GM19328 (cell line): ENCODE data around the gene NRP2.

Experiments used
- ATAC-seq: cut with Tn5 transposase; IDR thresholded peaks from one replicate; pipeline ENCODE4 v1.9.1; 2021; ENCODE audit warnings: mild to moderate bottlenecking, moderate library complexity; ENCODE audit not compliant: unreplicated experiment

The NRP2 gene

GRCh38 chr2:205728366-205728765 is 46.1 kb downstream of the NRP2 start:
- ATAC-seq: no peak

GRCh38 chr2:205730191-205730590 is 47.9 kb downstream of the NRP2 start:
- no peak for ATAC-seq

GRCh38 chr2:205730701-205731582 is 48.6 kb downstream of the NRP2 start:
- no peak for ATAC-seq

- no peak for ATAC-seq
Observed at GRCh38 chr2:205731583-205731981, 49.3 kb downstream of the NRP2 start.

- ATAC-seq: no peak
Observed at GRCh38 chr2:205732314-205732713, 50.0 kb downstream of the NRP2 start.

- no peak for ATAC-seq
Observed at GRCh38 chr2:205733082-205733481, 50.8 kb downstream of the NRP2 start.

- no peak for ATAC-seq
Observed at GRCh38 chr2:205733648-205734047, 51.3 kb downstream of the NRP2 start.

- no peak for ATAC-seq
Observed at GRCh38 chr2:205734436-205735037, 52.2 kb downstream of the NRP2 start.

GRCh38 chr2:205738117-205738968 is 56.0 kb downstream of the NRP2 start:
- ATAC-seq: no peak

- no peak for ATAC-seq
Observed at GRCh38 chr2:205739620-205740019, 57.3 kb downstream of the NRP2 start.

- ATAC-seq: no peak
Observed at GRCh38 chr2:205740381-205740780, 58.1 kb downstream of the NRP2 start.

GRCh38 chr2:205741256-205741978 is 59.1 kb downstream of the NRP2 start:
- no peak for ATAC-seq

- ATAC-seq: no peak
Observed at GRCh38 chr2:205743137-205743536, 60.8 kb downstream of the NRP2 start.

- ATAC-seq: no peak
Observed at GRCh38 chr2:205744074-205744591, 61.8 kb downstream of the NRP2 start.

GRCh38 chr2:205745661-205746419 is 63.5 kb downstream of the NRP2 start:
- ATAC-seq: no peak

- ATAC-seq: no peak
Observed at GRCh38 chr2:205746420-205746785, 64.1 kb downstream of the NRP2 start.

- ATAC-seq: no peak
Observed at GRCh38 chr2:205747829-205748386, 65.6 kb downstream of the NRP2 start.

GRCh38 chr2:205748639-205749038 is 66.3 kb downstream of the NRP2 start:
- no peak for ATAC-seq

GRCh38 chr2:205749078-205749477 is 66.8 kb downstream of the NRP2 start:
- ATAC-seq: no peak

- ATAC-seq: no peak
Observed at GRCh38 chr2:205750797-205751196, 68.5 kb downstream of the NRP2 start.
